ENCODE measurements around the gene IGFBP5.

GRCh38 chr2:216695401-216695821 lies at the start of gene IGFBP5:
- TF ChIP-seq CTCF (IDR thresholded peaks at IDR 0.05; ENCODE audit: low read depth, low read length) = no peak
- no peak for TF ChIP-seq EZH2phosphoT487 (IDR thresholded peaks at IDR 0.05; ENCODE audit: low read depth)
